Lower lobe of right lung (tissue), 2 donors: ENCODE data around the gene PRKAG3. TPM values are rescaled to one million over a fixed set of nuclear protein-coding genes. Genes with fewer than 3 reads are reported as not detected.

Experiments
- ATAC-seq, 2 donors: fragments of 200-7000 bp; cut with Tn5 transposase; one replicate each; pipeline ENCODE4 v1.9.1; 2020 to 2022; ENCODE audit warnings: mild to moderate bottlenecking in 2 of 2, moderate library complexity in 2 of 2
- DNase-seq: peaks from one replicate; pipeline ENCODE4 v3.0.0-alpha.2; 2020
- H3K27ac ChIP-seq: fragments of 200-600 bp; one replicate; pipeline ENCODE4 v1.8.0; 2022
- H3K27me3 ChIP-seq: fragments of 200-600 bp; one replicate; pipeline ENCODE4 v1.8.0; 2022; ENCODE audit warnings: low read depth
- H3K36me3 ChIP-seq: fragments of 200-600 bp; one replicate; pipeline ENCODE4 v1.8.0; 2022; ENCODE audit warnings: mild to moderate bottlenecking
- H3K4me1 ChIP-seq: fragments of 200-600 bp; one replicate; pipeline ENCODE4 v1.8.0; 2022
- H3K4me3 ChIP-seq: fragments of 200-600 bp; one replicate; pipeline ENCODE4 v1.8.0; 2022; ENCODE audit warnings: mild to moderate bottlenecking
- H3K9me3 ChIP-seq: fragments of 200-600 bp; one replicate; pipeline ENCODE4 v1.8.0; 2022
- intact Hi-C: fragments of 100-400 bp; cut with DNase I; formaldehyde crosslinking; loops from one replicate; pipeline ENCODE4 v1.11.0; 2022
- total RNA-seq: library from RNA; stranded (reverse); fragmentation: NEBNext Ultra II Directional; extraction: Animal tissue kit (Norgen Biotek cat#: 25700); gene quantifications from one replicate; pipeline ENCODE4 v1.2.1, GENCODE V29; 2021
- TF ChIP-seq, protein P1 (sequence below): fragments of 200-600 bp; IDR thresholded peaks from one replicate; pipeline ENCODE4 v1.8.0; 2022; ENCODE audit warnings: antibody characterized with exemption, mild to moderate bottlenecking
- donor health status: DM: no; HTN: yes; CAD: no; lungs with severe emphysema.

PRKAG3 gene
- total RNA-seq, 1 donor from 2014 or later, result not detected

DNA sequence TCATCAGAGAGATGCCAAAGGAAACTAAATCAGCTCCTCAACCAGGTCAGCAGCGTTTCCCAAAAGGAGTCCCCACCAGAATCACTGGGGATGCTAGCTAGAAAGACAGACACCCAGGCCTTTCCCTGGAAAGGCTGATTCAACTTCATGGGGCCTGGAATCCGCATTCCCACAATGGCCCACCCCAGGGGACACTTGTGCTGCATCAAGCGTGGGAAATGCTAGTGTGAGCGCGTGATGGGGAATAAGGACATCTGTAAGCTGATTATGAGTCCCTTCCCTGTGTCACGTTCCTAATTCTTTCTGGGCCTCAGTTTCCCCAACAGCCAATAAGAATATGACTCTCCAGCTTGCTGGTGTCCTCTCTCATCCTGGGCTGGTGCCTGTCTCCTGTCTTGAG lies 46.9 kb upstream of the PRKAG3 start:
- no peaks in the 10 kb centered on the region for H3K36me3 ChIP-seq
- peaks cover 22% of the 10 kb centered on the region for H3K4me1 ChIP-seq
- ATAC-seq, result no peak
- no peak overlapping the region for H3K4me3 ChIP-seq
- DNase-seq, result no peak
- TF ChIP-seq, protein P1, sequence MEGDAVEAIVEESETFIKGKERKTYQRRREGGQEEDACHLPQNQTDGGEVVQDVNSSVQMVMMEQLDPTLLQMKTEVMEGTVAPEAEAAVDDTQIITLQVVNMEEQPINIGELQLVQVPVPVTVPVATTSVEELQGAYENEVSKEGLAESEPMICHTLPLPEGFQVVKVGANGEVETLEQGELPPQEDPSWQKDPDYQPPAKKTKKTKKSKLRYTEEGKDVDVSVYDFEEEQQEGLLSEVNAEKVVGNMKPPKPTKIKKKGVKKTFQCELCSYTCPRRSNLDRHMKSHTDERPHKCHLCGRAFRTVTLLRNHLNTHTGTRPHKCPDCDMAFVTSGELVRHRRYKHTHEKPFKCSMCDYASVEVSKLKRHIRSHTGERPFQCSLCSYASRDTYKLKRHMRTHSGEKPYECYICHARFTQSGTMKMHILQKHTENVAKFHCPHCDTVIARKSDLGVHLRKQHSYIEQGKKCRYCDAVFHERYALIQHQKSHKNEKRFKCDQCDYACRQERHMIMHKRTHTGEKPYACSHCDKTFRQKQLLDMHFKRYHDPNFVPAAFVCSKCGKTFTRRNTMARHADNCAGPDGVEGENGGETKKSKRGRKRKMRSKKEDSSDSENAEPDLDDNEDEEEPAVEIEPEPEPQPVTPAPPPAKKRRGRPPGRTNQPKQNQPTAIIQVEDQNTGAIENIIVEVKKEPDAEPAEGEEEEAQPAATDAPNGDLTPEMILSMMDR, result no peak
- no peaks in the 10 kb centered on the region for H3K9me3 ChIP-seq
- intact Hi-C loops, result no loop called here
- H3K27ac ChIP-seq, result no peak overlapping the region
- H3K27me3 ChIP-seq, result peaks cover 99% of the 10 kb centered on the region

DNA sequence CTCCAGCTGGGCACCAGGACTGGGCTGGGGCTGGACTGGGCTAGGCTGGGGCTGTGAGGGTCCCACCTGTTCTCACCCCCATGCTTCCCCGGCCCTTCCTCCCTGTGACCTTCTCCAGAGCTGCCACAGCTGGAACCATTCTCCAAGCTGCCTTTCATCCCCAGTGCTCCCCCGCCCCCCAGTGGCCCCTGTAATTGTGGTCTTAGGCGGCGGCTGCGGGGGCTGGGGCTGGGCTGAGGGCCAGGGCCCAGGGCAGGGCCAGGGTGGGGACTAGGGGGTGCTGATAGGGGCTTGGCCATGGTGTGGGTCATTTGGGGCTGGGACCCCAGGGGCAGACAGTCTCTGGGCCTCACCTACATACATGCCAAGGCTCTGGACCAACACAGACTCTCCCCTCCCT lies 46.3 kb upstream of the PRKAG3 start:
- no peak for DNase-seq
- Histone ChIP-seq H3K27me3 (peaks cover 99% of the 10 kb centered on the region), H3K4me3 (no peak overlapping the region), H3K27ac (no peak overlapping the region), H3K4me1 (peaks cover 22% of the 10 kb centered on the region), H3K36me3 (no peaks in the 10 kb centered on the region), H3K9me3 (no peaks in the 10 kb centered on the region)
- no peak for ATAC-seq
- TF ChIP-seq, protein P1, result no peak
- intact Hi-C loops, result no loop called here

DNA sequence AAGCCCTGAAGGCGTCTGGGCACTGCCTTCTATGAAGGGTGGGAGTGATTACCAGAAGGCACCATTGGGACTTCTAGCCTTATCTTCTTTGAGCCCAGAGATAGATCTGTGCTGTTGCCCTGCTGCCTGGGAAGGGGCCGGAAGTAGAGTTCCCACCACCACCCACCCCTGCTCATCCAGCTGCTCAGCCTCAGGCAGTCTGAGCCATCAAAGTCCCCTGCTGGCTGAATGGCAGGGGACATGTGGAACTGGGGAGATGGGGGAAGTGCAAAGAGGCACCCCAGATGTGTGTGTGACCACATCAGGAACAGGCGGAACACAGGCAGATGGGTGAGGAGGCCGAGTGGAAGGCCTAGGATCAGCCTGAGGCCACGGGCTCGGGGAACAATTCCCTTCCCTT lies 45.7 kb upstream of the PRKAG3 start:
- Histone ChIP-seq H3K27me3 (peaks cover 99% of the 10 kb centered on the region), H3K9me3 (no peaks in the 10 kb centered on the region), H3K36me3 (no peaks in the 10 kb centered on the region), H3K27ac (no peak overlapping the region), H3K4me3 (no peak overlapping the region), H3K4me1 (peaks cover 23% of the 10 kb centered on the region)
- DNase-seq (no peak), ATAC-seq (no peak)
- TF ChIP-seq, protein P1, result no peak
- intact Hi-C loops, result no loop called here

DNA sequence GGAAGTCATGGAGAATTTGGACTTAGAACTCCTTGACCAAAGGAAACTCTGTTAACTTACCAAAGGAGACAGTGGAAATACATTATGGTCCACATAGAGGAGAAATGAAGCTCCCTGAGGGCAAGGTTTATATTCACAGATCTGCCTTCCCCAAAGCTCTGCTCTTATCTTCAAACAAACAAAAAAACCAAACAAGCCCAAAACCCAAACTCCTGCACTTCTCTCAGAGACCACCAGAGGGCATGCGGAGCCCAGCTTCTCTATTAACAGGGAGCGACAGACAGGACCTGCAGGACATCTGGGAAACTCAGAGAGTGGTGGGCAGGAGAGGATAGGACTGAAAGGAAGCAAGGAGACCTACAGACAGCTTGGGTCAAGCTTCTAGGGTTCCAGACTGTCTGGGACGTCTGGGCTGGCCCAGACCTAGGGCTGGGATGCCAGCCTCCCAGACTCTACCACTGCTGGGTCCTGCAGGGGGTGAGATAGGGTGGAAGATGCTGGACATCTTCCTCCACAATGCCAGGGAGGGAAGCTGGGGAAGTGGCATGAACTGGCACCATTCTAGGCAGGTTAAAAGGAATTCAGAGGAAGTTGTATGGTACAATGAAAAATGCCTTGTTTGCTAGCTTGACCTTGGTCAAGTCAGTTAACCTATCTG lies 45.1 kb upstream of the PRKAG3 start:
- Histone ChIP-seq H3K4me3 (no peak overlapping the region), H3K27ac (no peak overlapping the region), H3K9me3 (no peaks in the 10 kb centered on the region), H3K27me3 (peaks cover 99% of the 10 kb centered on the region), H3K36me3 (no peaks in the 10 kb centered on the region), H3K4me1 (peaks cover 26% of the 10 kb centered on the region)
- TF ChIP-seq, protein P1, result peak; percentile 93
- intact Hi-C loops, result no loop called here
- DNase-seq (no peak), ATAC-seq (peak; percentile 29 to 50)

DNA sequence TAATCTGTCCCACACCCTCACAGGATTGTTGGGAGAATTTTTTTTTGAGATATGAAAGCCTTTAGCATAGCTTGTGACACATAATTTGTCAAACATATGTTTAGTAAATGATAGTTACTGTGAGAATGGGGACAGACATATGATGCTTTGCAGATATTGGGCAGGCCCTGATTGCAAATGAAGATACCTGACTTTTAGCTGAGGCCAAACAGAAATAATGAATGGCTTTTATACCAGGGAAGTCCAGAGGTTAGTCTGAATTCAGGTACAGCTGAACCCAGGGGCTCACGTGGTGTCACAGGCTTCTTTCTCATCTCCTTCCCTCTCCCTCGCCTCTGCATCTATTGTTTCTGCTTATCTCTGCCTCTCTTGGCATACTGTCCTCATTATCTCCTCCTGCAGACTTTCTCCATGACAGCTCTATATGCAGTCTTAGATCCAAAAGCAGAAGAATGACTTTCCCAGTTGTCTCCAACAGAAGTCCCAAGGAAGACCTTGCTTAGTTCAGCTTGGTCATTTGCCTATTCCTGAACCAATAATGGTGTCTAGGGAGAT lies 44.2 kb upstream of the PRKAG3 start:
- no peak for DNase-seq
- Histone ChIP-seq H3K4me1 (peaks cover 33% of the 10 kb centered on the region), H3K36me3 (no peaks in the 10 kb centered on the region), H3K9me3 (no peaks in the 10 kb centered on the region), H3K27me3 (peaks cover 99% of the 10 kb centered on the region), H3K27ac (no peak overlapping the region), H3K4me3 (no peak overlapping the region)
- intact Hi-C loops, result no loop called here
- no peak for ATAC-seq
- TF ChIP-seq, protein P1, result no peak
